Erythroblast (primary cell): ENCODE data around the gene SPATA20.

Experiments used
- DNase-seq, 2 experiments: peaks; one replicate each; lab custom pipeline; 2025; lab: John Stamatoyannopoulos, UW
- GATA1 ChIP-seq: IDR thresholded peaks from 2 replicates; pipeline ENCODE4 v1.6.1; 2011; ENCODE audit warnings: low read depth, mild to moderate bottlenecking, control low read depth, low read length, moderate library complexity
- POLR2A ChIP-seq: IDR thresholded peaks from 2 replicates; pipeline ENCODE4 v1.6.1; 2011; ENCODE audit warnings: mild to moderate bottlenecking, low read length

SPATA20 gene

DNA sequence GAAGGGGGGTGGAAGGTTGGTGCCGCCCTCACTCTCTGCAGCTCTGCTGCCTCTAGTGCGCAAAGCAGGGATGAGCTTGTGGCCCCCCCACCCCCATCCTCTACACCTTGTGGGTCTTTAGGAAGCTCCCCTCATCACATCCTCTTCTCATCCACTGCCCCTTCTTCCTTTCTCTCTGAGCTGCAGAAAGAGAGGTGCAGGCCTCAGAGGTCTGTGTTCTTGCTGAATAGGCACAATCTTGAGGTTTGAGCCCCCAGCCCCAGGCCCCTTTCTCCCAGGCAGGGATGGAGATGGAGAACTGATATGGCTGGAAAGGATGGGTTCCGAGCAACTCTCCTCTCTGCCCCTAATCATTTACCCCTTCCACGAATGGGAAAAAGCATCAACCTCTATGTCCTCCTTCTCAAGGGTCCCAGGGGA is 16.1 kb downstream of the SPATA20 start:
- DNase-seq = no peak
- TF ChIP-seq POLR2A (no peak), GATA1 (no peak)

DNA sequence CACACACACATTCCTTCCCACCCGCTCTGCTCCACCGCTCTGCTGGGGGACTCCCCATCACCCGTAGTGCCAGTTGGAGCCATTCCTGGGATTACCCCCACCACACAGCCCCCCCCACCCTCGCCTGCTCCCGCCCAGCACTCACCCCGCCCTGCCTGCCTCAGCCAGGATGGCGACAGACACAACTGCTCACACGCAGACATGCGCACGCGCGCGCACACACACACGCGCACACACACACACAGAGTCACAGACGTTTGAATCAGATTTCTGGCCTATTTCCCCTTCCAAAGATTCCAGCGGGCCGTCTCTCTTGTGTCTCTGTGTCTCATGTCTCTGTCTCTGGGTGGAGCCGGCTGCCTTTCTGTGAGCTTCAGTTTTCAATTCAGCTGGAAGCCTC is 17.9 kb downstream of the SPATA20 start:
- DNase-seq = peak in 1 of 2 experiments; percentile 21
- TF ChIP-seq POLR2A = no peak
- no peak for TF ChIP-seq GATA1

DNA sequence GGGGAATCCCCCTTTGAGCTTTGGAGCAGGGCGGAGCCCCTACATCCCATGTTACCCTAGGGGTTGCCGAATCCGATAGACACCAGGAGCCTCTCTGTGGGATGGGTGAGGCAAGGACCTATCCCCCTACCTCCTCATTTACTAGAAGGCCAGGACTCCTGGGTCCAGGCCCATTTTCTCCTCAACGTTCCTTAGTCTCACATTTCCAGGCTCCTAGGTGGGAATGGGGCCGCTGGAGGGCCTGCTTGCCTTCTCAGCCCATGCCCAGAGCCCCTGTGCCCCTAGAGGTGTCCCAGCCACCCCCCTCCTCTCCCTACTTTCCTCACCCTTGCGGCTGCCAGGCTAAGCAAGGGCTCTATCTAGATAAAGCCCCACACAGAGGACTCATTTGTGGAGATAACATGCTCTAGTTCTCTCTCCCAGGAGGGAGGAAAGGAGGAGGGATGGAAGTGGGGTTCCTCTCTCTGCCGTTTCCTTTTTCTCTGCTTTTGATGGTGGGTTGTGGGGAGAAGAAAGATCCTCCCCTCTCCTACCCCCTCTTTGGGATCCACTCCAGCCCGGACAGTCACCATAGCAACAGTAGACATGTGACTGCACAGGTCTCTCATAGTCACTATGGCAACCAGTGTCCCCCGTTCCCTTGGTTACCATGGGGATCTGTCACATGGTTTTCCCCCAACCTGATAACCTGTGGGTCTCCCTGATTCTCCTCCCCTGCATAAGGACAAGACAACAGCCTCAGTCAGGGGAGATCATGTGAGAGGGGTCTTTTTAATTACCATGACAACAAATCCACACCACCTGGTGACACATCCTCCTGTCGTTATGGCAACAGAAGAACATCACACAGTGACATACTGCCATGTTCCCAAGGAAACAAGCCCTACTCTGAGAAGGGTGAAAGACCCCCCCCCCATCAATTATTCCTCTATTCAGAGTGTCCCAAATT is 18.7 kb downstream of the SPATA20 start:
- DNase-seq = peak; percentile 29 to 43
- TF ChIP-seq POLR2A (no peak), GATA1 (no peak)

DNA sequence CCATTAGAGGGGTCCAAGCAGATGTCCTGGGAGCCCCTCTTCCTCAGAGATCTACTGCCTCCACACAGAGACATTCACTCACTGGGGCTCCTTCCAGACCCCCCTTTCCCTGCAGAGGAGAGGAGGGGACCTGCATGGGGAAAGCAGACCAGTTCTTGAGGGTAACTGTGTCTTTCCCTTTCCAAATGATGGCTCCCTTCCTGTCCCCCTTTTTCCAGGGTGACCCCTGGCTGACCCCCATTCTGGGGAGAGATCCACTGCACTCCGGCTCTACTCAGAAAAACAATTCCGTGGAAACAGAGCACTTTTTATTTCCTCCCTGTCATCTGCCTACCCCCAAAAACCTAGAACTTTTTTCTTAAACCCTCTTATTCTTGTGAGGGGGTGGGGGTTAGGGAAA is 19.9 kb downstream of the SPATA20 start:
- TF ChIP-seq POLR2A = no peak
- no peak for TF ChIP-seq GATA1
- DNase-seq = no peak

DNA sequence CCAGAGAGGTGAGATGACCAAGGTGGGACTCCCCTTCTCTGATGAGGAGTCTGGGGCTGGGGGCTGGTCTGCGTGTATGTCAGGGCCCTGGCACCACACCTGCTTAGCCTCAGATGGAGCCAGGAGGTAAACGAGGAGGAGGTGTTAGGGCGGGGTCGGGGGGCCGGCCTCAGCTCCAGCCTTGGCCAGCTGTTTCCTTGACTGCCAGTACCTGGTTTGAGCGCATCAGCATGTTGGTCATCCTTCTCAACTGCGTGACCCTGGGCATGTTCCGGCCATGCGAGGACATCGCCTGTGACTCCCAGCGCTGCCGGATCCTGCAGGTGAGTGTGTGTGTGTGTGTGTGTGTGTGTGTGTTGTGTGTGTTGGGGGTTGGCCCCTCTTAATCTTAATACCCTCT is 21.7 kb downstream of the SPATA20 start:
- TF ChIP-seq GATA1 (no peak), POLR2A (no peak)
- DNase-seq = no peak

DNA sequence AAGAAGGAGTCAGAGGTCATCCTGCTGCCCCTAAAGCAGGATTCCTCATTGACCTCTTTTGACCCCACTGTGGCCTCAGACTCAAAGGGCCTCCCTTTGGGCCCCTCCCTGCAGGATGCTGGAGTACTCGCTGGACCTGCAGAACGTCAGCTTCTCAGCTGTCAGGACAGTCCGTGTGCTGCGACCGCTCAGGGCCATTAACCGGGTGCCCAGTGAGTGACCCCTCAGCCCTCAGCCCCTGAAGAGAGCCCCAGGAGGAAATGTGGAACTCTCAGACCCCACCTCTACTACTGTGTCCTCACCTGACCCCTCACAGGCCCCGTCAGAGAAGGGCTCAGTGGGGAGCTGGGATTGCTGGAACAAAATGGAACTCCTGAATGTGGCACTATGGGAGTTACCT is 22.6 kb downstream of the SPATA20 start:
- no peak for TF ChIP-seq POLR2A
- TF ChIP-seq GATA1 = no peak
- DNase-seq = no peak

DNA sequence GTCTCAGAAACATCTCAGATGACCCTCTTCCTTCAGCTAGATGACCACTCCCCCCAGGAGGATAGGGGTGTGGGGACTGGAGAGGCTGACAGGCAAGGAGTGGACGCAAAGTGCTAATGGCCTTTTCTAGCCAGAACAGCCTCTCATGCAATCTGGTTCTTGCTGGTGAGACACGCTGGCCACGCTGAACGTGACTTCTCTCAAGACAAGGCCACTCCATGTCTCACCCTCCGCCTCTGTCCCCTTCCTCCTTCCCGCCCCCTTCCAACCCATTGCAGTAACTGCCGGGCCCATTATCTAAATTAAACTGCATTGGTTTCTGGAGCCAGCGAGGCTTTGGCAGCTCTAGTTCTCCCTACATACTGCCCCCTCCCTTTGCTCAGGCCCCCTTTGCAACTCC is 23.1 kb downstream of the SPATA20 start:
- no peak for DNase-seq
- TF ChIP-seq POLR2A (no peak), GATA1 (no peak)

DNA sequence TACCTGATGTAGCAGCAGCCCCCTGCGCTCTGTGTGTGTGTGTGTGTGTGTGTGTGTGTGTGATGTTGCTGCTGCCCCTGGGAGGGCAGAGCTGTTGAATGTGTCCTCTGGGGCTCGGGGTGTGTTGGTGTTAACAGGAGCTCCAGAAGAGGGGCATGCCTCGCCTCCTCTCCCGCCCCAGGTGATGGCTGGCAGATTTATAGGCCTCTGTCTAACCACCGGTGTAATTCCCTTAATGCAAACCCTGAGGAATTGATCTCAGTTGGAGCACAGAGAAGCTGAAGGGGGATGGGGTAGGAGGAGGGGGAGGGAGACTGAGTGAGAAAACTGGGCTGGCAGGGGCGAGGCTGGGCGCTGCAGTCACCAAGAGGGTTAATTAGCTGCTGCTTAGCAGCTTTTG is 23.6 kb downstream of the SPATA20 start:
- TF ChIP-seq POLR2A = no peak
- TF ChIP-seq GATA1 = no peak
- no peak for DNase-seq

DNA sequence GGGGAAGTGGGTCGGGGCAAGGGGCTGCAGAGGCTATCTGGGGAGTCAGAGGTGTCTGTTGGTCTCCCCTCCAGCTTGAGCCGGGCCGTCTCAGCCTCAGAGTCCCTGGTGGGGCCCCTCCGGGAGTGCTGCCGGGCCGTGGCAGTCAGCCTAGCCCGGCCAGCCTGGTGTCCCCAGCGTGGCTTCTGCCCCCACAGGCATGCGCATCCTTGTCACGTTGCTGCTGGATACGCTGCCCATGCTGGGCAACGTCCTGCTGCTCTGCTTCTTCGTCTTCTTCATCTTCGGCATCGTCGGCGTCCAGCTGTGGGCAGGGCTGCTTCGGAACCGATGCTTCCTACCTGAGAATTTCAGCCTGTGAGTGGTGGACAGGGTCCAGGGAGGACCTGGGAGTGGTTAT is 24.7 kb downstream of the SPATA20 start:
- TF ChIP-seq POLR2A (no peak), GATA1 (no peak)
- DNase-seq = no peak

DNA sequence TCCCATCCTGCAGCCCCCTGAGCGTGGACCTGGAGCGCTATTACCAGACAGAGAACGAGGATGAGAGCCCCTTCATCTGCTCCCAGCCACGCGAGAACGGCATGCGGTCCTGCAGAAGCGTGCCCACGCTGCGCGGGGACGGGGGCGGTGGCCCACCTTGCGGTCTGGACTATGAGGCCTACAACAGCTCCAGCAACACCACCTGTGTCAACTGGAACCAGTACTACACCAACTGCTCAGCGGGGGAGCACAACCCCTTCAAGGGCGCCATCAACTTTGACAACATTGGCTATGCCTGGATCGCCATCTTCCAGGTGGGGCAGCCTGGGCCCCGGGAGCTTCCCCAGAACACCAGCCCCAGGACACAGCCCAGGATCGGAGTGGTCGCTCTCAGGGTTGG is 25.6 kb downstream of the SPATA20 start:
- TF ChIP-seq GATA1 (no peak), POLR2A (no peak)
- DNase-seq = no peak

DNA sequence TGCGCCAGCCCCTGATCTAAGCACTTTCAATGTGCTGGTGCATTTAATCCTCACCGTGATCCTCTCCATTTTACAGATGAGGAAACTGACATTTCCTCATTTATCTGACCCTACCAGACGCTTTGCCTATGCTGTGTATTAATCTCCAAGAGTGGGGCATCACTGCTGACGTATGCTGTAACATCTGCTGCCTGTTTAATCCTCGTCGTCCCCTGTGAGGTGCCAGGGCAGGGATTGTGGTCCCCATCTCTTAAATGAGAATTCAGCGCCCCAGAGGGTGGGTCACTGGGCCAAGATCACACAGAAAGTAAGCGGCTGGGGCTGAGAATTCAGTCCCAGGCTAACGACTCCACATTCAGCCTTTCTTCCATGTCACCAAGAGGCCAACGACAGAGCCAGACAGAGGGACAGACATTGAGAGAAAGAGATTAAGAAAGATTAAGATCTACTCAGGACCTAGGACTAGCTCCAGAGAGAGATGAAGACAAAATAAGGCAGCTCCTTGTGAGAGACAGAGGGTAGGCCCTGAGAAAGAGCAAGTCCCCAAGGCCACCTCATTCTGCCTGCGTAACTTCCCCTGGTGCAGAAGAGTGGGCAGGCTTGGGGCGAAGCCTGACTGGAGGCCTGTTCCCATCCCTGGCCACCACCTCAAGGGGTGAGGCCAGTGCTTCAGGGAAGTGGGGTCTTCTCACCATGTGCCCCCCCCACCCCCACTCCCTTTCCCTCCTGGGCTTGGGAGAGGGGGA is 27.1 kb downstream of the SPATA20 start:
- TF ChIP-seq GATA1 = no peak
- TF ChIP-seq POLR2A = no peak
- DNase-seq = no peak

DNA sequence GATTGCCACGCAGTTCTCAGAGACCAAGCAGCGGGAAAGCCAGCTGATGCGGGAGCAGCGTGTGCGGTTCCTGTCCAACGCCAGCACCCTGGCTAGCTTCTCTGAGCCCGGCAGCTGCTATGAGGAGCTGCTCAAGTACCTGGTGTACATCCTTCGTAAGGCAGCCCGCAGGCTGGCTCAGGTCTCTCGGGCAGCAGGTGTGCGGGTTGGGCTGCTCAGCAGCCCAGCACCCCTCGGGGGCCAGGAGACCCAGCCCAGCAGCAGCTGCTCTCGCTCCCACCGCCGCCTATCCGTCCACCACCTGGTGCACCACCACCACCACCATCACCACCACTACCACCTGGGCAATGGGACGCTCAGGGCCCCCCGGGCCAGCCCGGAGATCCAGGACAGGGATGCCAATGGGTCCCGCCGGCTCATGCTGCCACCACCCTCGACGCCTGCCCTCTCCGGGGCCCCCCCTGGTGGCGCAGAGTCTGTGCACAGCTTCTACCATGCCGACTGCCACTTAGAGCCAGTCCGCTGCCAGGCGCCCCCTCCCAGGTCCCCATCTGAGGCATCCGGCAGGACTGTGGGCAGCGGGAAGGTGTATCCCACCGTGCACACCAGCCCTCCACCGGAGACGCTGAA is 28.7 kb downstream of the SPATA20 start:
- TF ChIP-seq GATA1 (no peak), POLR2A (no peak)
- DNase-seq = no peak

DNA sequence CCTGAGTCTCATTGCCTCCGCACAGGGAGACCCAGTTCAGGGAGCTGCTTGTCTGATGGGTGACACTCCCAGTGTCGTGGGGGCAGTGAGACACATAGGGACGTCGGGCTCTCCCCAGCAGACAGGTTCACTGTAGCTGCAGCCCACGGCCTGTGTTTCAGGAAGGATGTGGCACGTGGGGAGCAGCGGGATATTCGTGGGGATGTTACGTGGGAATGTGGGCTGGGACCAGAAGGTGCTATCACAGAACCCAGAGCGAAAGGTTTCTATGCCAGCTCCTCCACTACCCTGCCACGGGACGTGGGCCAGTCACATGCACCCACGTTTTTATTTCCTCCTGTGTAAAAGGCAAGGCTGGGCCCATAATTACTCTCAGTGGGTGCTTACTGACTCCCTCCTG is 29.9 kb downstream of the SPATA20 start:
- TF ChIP-seq POLR2A (no peak), GATA1 (no peak)

DNA sequence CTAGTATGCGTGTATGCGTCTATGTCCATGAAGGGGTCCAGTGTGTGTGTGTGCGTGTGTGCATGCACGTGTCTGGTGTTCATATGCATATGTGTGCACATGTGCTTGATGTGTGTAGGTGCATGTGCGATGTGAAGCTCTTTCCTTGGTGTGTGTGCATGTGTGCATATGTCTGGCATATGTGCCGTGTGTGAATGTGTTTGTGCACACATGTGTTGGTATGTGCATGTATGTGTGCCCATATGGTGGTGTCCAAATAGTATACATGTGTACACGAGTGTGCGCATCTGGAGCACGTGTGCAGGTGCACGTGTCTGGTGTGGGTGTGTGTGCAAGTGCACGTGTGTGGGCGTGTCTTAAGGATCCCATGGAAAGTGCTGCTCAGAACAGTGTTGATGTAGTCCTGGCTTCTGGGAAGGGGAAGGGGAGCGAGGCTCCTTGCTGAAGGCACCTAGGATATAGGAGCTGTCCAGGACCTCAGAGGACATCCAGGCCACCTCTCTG is 30.5 kb downstream of the SPATA20 start:
- no peak for DNase-seq
- TF ChIP-seq POLR2A (no peak), GATA1 (no peak)

More for the DNA sequence above, 29.9 kb downstream of the SPATA20 start:
- DNase-seq = no peak
